K562 (cell line): ENCODE results near the gene ZSCAN12. TPM values are rescaled to one million over a fixed set of nuclear protein-coding genes. Genes with fewer than 3 reads are reported as not detected.

ENCODE experiments used
- ARHGAP35 ChIP-seq: fragments of 450-650 bp; IDR thresholded peaks from 2 replicates; pipeline ENCODE4 v1.6.1; 2018; ENCODE audit not compliant: partially characterized antibody
- ATF3 ChIP-seq, 2 experiments: fragments of 450-650 bp in 1 of 2; sonication (generic) in 1 of 2; formaldehyde crosslinking in 1 of 2; IDR thresholded peaks in 1 of 2; conservative IDR thresholded peaks in 1 of 2; 2 replicates each; pipeline versions ENCODE4 v1.6.1 to v1.8.1; 2016 to 2023; ENCODE audit warnings: mild to moderate bottlenecking in 2 of 2, moderate library complexity in 2 of 2, inconsistent platforms in 1 of 2, missing genetic modification reagents in 1 of 2
- ATF7 ChIP-seq: fragments of 450-650 bp; IDR thresholded peaks from 2 replicates; pipeline ENCODE4 v1.7.1; 2014; ENCODE audit warnings: mild to moderate bottlenecking, moderate library complexity
- CBX2 ChIP-seq: fragments of 200-600 bp; sonication (generic); IDR thresholded peaks from one replicate; pipeline ENCODE4 v1.6.1; 2012; ENCODE audit warnings: mild to moderate bottlenecking, low read length, inconsistent platforms; ENCODE audit not compliant: insufficient read depth, poor library complexity, severe bottlenecking
- CEBPB ChIP-seq: fragments of 450-650 bp; IDR thresholded peaks from 2 replicates; pipeline ENCODE4 v1.6.1; 2016; ENCODE audit warnings: missing genetic modification characterization, missing compliant biosample characterization
- DEAF1 ChIP-seq: fragments of 450-650 bp; formaldehyde crosslinking; IDR thresholded peaks from 2 replicates; pipeline ENCODE4 v1.4.0; 2020; ENCODE audit warnings: mild to moderate bottlenecking, moderate library complexity
- HES1 ChIP-seq: fragments of 450-650 bp; IDR thresholded peaks from 2 replicates; pipeline ENCODE4 v1.6.1; 2016; ENCODE audit warnings: low read depth, mild to moderate bottlenecking, moderate library complexity
- ILF3 ChIP-seq: fragments of 450-650 bp; IDR thresholded peaks from 2 replicates; pipeline ENCODE4 v1.6.1; 2018; ENCODE audit warnings: antibody characterized with exemption, mild to moderate bottlenecking, moderate library complexity, borderline replicate concordance
- MCM3 ChIP-seq: fragments of 450-650 bp; IDR thresholded peaks from 2 replicates; pipeline ENCODE4 v1.6.1; 2016
- MYBL2 ChIP-seq, 2 experiments: fragments of 450-650 bp in 1 of 2; sonication (generic) in 1 of 2; formaldehyde crosslinking in 1 of 2; IDR thresholded peaks; 2 replicates each; pipeline versions ENCODE4 v1.6.1 to v1.8.1; 2017 to 2022; ENCODE audit warnings: borderline replicate concordance in 1 of 2, inconsistent platforms in 1 of 2, low read depth in 1 of 2, mild to moderate bottlenecking in 1 of 2, missing genetic modification reagents in 1 of 2, moderate library complexity in 1 of 2
- NBN ChIP-seq: fragments of 450-650 bp; IDR thresholded peaks from 2 replicates; pipeline ENCODE4 v1.6.1; 2016; ENCODE audit warnings: low read depth, mild to moderate bottlenecking
- NCOA2 ChIP-seq, 2 experiments: fragments of 450-650 bp; IDR thresholded peaks; 2 replicates each; pipeline ENCODE4 v1.6.1; 2018; ENCODE audit warnings: mild to moderate bottlenecking in 2 of 2, moderate library complexity in 1 of 2; ENCODE audit not compliant: partially characterized antibody in 2 of 2
- NCOA6 ChIP-seq: fragments of 450-650 bp; IDR thresholded peaks from 2 replicates; pipeline ENCODE4 v1.6.1; 2017; ENCODE audit warnings: mild to moderate bottlenecking
- NFATC3 ChIP-seq: fragments of 450-650 bp; IDR thresholded peaks from 2 replicates; pipeline ENCODE4 v1.6.1; 2017; ENCODE audit warnings: mild to moderate bottlenecking
- PHF8 ChIP-seq: fragments of 200-600 bp; sonication (generic); IDR thresholded peaks from 2 replicates; pipeline ENCODE4 v1.6.1; 2012; ENCODE audit warnings: mixed run types, mild to moderate bottlenecking, inconsistent platforms, low read length, moderate library complexity, borderline replicate concordance
- PTBP1 ChIP-seq: fragments of 200-400 bp; formaldehyde crosslinking; IDR thresholded peaks from 2 replicates; pipeline ENCODE4 v1.6.1; 2017; ENCODE audit warnings: low read depth, low read length
- RFX5 ChIP-seq: IDR thresholded peaks from 2 replicates; pipeline ENCODE4 v1.6.1; 2011; ENCODE audit warnings: low read depth, mild to moderate bottlenecking, improper control_type of control experiment, low read length
- SNAPC5 ChIP-seq: fragments of 250-450 bp; sonication (Bioruptor Pico); IDR thresholded peaks from 2 replicates; pipeline ENCODE4 v1.8.0; 2021; ENCODE audit warnings: moderate library complexity, mild to moderate bottlenecking, inconsistent platforms
- TCF3 ChIP-seq: sonication (generic); formaldehyde crosslinking; IDR thresholded peaks from 2 replicates; pipeline ENCODE4 v1.4.0; 2020; ENCODE audit warnings: mild to moderate bottlenecking, missing genetic modification reagents
- TCF7 ChIP-seq: sonication (generic); IDR thresholded peaks from 2 replicates; pipeline ENCODE4 v1.6.1; 2016; ENCODE audit warnings: antibody characterized with exemption, borderline replicate concordance
- ZNF12 ChIP-seq: sonication (generic); formaldehyde crosslinking; IDR thresholded peaks from 2 replicates; pipeline ENCODE4 v1.4.0; 2020; ENCODE audit warnings: mild to moderate bottlenecking, missing genetic modification reagents
- ZNF561 ChIP-seq: fragments of 450-650 bp; formaldehyde crosslinking; conservative IDR thresholded peaks from 2 replicates; pipeline ENCODE4 v1.4.0; 2020; ENCODE audit warnings: mild to moderate bottlenecking, moderate library complexity
- ZNF717 ChIP-seq: fragments of 250-450 bp; sonication (Bioruptor Pico); IDR thresholded peaks from 2 replicates; pipeline ENCODE4 v1.5.0; 2021
- ZNF764 ChIP-seq: fragments of 250-450 bp; sonication (Bioruptor Pico); IDR thresholded peaks from 2 replicates; pipeline ENCODE4 v1.4.0; 2020; ENCODE audit warnings: low read depth, mild to moderate bottlenecking, moderate library complexity
- ZNF780A ChIP-seq: fragments of 250-450 bp; sonication (Bioruptor Pico); IDR thresholded peaks from 2 replicates; pipeline ENCODE4 v1.5.0; 2021; ENCODE audit warnings: mild to moderate bottlenecking
- polyA plus RNA-seq, 8 experiments: library from polyadenylated mRNA; depleted of rRNA in 4 of 8; stranded (reverse) in 5 of 8; unstranded in 3 of 8; fragments of >200 nt; fragmentation: Nextera tagmentation in 2 of 8; fragmentation: Illumina TruSeq in 1 of 8; extraction: Ambion mirVana in 2 of 8; extraction: Trizol in 1 of 8; gene quantifications; 2 replicates each; pipeline versions ENCODE4 v1.2.1 to v1.2.3, GENCODE V29; 2011 to 2014; ENCODE audit warnings: inconsistent platforms in 1 of 8, missing spikeins in 1 of 8
- total RNA-seq, 7 experiments: library from RNA; depleted of rRNA in 6 of 7; stranded (reverse); fragments of >200 nt in 6 of 7; fragmentation: Illumina TruSeq in 2 of 7; extraction: Trizol in 2 of 7; gene quantifications; 2 replicates each; pipeline versions ENCODE4 v1.2.1 to v1.2.3, GENCODE V29; 2011 to 2021; ENCODE audit warnings: low replicate concordance in 1 of 7

Gene ZSCAN12
- total and polyA plus RNA-seq, 9 of the 15 experiments (the other 6 are each of a cell fraction or from before 2014, with no cell fraction given): 2.5 to 19.6 (median 12.5) TPM

DNA sequence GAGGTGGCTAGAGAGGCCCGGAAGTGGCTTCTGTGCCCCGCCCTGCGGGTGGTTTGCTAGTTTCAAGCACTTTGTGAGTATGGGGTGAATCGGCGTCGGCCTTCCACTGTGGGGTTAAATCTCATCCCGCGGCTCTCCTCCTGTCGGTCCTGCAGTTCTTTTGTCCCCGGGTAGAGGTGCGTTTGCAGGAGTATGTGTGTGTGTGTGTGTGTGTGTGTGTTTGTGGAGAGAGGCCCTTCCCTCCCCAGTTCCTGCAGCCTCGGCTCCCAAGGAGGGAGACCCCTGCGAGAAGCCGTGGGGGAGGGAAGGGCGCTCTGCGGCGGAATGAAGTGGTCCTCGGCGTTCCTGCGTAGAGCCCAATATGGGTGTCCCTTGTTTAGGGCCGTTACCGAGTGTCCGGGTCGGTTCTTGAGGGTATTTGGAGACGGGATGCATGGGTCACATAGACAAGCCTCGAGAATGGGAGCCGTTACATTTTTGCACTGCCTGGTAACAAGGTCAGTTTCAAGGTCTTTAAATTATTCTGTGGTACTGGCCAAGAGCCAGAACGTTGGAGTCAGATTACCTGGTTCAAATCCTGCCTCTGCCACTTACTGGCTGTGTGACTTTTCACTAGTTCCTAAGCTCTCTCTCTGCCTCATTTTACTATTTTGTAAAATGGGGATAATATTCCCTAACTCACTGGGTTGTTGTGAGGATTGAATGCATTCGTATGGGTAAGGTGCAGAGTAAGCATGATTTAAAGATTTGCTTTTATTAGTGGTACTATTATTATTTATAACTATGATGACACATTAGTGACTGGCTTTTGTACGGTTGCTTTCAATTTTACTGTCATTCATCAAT, 49.4 kb downstream of the ZSCAN12 start, which contains the start of gene ZKSCAN3 (continued):
- TF ChIP-seq CEBPB (tag): no peak
- TF ChIP-seq NCOA2 (IDR thresholded peaks at IDR 0.05; ENCODE audit: partially characterized antibody in 2 of 2): no peak
- TF ChIP-seq ZNF764 (CRISPR knock-in tag): no peak; the same call in none of the 2 replicates
- no peak for TF ChIP-seq TCF7
- TF ChIP-seq TCF3 (CRISPR knock-in tag): no peak; the same call in none of the 2 replicates
- peak; percentile 83; the same call in 1 of the 2 replicates for TF ChIP-seq PTBP1
- TF ChIP-seq ZNF717 (CRISPR knock-in tag): no peak
- TF ChIP-seq HES1: 0 out of 2 replicates have a peak, but pooled peaks have one; percentile 19
- TF ChIP-seq ARHGAP35: peak; percentile 58
- peak; percentile 99 for TF ChIP-seq NBN
- no peak for TF ChIP-seq SNAPC5 (CRISPR knock-in tag)
- TF ChIP-seq CBX2: no peak
- TF ChIP-seq ATF3 (IDR thresholded peaks at IDR 0.05): peak; percentile 26; the same call in 1 of the 2 replicates
- TF ChIP-seq ATF3 (CRISPR knock-in tag; conservative IDR thresholded peaks at IDR 0.05): no peak
- no peak for TF ChIP-seq ILF3
- TF ChIP-seq MYBL2 (IDR thresholded peaks at IDR 0.05; ENCODE audit: low read depth): peak; percentile 66; the same call in 1 of the 2 replicates
- no peak for TF ChIP-seq MYBL2 (CRISPR knock-in tag; IDR thresholded peaks at IDR 0.05; ENCODE audit: borderline replicate concordance)
- TF ChIP-seq NFATC3: no peak
- no peak for TF ChIP-seq ZNF780A (CRISPR knock-in tag)
- TF ChIP-seq ZNF561 (CRISPR knock-in tag): no peak
- TF ChIP-seq MCM3: no peak
- no peak; the same call in 1 of the 2 replicates for TF ChIP-seq ZNF12
- TF ChIP-seq ATF7: peak; percentile 83
- no peak for TF ChIP-seq RFX5
- TF ChIP-seq PHF8: peak; percentile 86
- TF ChIP-seq NCOA6: no peak; the same call in 1 of the 2 replicates
- no peak for TF ChIP-seq DEAF1
